NT2/D1 (cell line): ENCODE measurements around the gene UBE2Q2.

Experiments used
- DNase-seq: peaks from one replicate; pipeline ENCODE4 v3.0.0-alpha.2; 2011; ENCODE audit warnings: low read depth, low spot score
- H3K27me3 ChIP-seq: 2 replicates; pipeline ENCODE4 v1.6.0; 2011; ENCODE audit warnings: mild to moderate bottlenecking; ENCODE audit not compliant: insufficient read length, insufficient read depth
- H3K36me3 ChIP-seq: 2 replicates; pipeline ENCODE4 v1.6.1; 2011; ENCODE audit warnings: mild to moderate bottlenecking, low read length, mixed read lengths; ENCODE audit not compliant: insufficient read depth, insufficient read length
- H3K4me1 ChIP-seq: 2 replicates; pipeline ENCODE4 v1.5.1; 2011; ENCODE audit not compliant: insufficient read depth, insufficient read length
- H3K4me3 ChIP-seq: 2 replicates; pipeline ENCODE4 v1.5.1; 2011; ENCODE audit warnings: low read depth; ENCODE audit not compliant: insufficient read length
- H3K9ac ChIP-seq: 2 replicates; pipeline ENCODE4 v1.6.0; 2011; ENCODE audit warnings: low read depth; ENCODE audit not compliant: insufficient read length
- H3K9me3 ChIP-seq: 2 replicates; pipeline ENCODE4 v1.5.1; 2011; ENCODE audit warnings: mild to moderate bottlenecking, low read length; ENCODE audit not compliant: insufficient read depth
- SUZ12 ChIP-seq: IDR thresholded peaks from 2 replicates; pipeline ENCODE4 v1.6.1; 2011; ENCODE audit not compliant: insufficient read length, insufficient read depth; ENCODE audit errors: extremely low read depth
- YY1 ChIP-seq: IDR thresholded peaks from 2 replicates; pipeline ENCODE4 v1.6.1; 2011; ENCODE audit not compliant: insufficient read length, insufficient read depth
- ZNF274 ChIP-seq: IDR thresholded peaks from 2 replicates; pipeline ENCODE4 v1.6.1; 2011; ENCODE audit warnings: mild to moderate bottlenecking, low read depth, low read length

UBE2Q2 gene

DNA sequence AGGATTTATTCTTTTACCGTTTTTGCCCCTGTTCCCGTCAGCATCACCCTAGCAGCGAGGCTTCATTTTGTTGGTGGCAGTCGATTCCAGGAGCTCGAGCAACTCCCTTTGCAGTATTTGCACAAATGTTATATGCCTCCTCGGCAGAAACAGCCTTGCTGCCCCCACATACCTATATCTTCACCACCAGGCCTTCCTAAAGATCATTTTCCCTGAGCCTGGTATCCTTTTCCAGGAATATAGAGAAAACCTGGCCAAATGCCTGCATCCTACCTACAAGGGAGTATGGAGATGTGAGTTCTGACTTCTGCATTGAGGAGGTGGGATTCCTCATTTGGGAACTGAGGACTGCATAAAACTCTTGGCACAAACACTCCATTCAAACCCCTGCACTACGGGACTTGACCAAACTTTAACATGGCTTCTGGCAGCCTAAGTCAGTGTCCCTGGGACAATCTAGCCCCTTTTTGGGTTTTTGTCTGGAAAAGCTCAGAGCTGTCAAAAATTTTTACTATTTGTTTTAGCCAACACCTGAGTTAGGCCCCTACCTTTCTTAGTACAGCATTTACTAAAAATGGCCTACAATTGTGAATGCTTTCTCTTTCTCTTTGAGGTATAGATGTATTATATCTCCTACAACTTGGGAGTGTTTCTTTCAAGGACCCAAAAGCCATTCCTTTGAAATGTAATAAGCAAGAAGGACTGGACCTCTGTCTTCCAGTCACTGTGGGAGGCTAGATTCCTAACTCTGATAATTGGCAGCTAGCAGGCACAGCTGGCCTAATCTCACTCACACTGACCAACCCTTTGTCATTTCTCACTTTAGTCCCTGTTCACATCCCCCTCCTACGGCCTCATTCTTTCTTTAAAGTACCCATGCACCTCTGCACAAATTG is 12.1 kb upstream of the UBE2Q2 start:
- DNase-seq: no peak
- H3K4me3 ChIP-seq: no peak overlapping the region
- TF ChIP-seq YY1 (no peak), ZNF274 (no peak), SUZ12 (no peak)

DNA sequence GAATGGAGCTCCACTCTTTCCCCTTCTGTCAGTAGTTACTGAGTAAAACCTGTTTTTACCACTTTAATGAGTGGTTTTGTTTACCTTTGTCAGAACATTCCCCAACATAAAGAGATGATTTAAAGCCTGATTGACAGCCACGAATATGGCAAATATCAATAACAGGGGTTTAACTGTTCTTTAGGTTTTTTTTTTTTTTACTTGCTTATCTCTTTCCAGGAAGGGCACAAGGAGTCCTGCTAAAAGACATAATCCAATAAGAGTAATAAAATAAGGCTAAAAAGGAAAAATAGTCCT is 11.5 kb upstream of the UBE2Q2 start:
- no peak overlapping the region for H3K9ac ChIP-seq
- H3K4me3 ChIP-seq: no peak overlapping the region

More for the DNA sequence above, 12.1 kb upstream of the UBE2Q2 start:
- Histone ChIP-seq H3K9ac (no peak overlapping the region), H3K27me3 (no peaks in the 10 kb centered on the region), H3K9me3 (no peaks in the 10 kb centered on the region), H3K4me1 (peaks cover 5% of the 10 kb centered on the region), H3K36me3 (no peaks in the 10 kb centered on the region)

DNA sequence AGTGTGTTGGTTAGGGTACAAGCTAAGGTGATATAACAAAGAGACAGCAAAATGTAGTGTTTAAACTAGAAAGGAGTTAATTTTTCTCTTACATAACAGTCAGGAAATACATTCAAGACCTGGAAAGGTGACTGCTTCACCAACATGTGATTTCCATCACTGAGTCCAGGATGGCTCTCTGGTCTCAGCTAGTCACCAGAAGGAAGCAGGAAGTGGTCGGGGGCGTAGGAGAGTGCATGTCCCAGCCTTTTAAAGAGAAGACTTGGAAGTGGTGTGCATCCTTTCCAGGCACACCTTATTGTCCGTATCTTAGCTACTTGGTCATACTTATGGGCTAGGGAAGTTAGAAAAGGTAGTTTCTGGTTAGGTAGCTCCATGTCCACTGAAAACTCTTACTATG is 11.1 kb upstream of the UBE2Q2 start:
- no peaks in the 10 kb centered on the region for H3K27me3 ChIP-seq
- no peak for TF ChIP-seq SUZ12
- TF ChIP-seq YY1: no peak
- TF ChIP-seq ZNF274: no peak

More for the DNA sequence above, 11.5 kb upstream of the UBE2Q2 start:
- Histone ChIP-seq H3K9me3 (no peaks in the 10 kb centered on the region), H3K36me3 (no peaks in the 10 kb centered on the region), H3K4me1 (peaks cover 5% of the 10 kb centered on the region), H3K27me3 (no peaks in the 10 kb centered on the region)
- TF ChIP-seq ZNF274: no peak
- no peak for TF ChIP-seq YY1
- no peak for TF ChIP-seq SUZ12
- no peak for DNase-seq

DNA sequence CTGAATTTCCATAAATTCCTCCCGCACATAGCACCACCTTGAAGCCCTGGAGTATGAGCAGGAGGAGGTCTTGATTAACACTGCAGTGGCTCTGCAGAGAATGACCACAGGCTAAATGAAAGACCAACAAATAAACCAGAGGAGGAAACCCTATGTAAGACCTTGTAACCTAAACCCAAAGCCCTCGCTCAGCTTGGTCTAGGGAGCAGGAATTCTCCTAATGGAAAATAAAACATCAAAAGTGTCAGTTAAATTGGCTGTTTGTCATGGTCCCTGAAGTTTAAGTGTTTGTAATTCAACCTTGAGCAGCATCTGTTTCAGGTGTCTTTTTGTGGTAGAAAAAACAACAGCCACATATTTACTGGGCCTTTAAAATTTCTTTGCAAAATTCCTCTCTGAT is 9.2 kb upstream of the UBE2Q2 start:
- no peak overlapping the region for H3K4me3 ChIP-seq
- no peaks in the 10 kb centered on the region for H3K9me3 ChIP-seq
- peaks cover 5% of the 10 kb centered on the region for H3K4me1 ChIP-seq
- no peaks in the 10 kb centered on the region for H3K27me3 ChIP-seq
- TF ChIP-seq ZNF274 (no peak), YY1 (no peak), SUZ12 (no peak)
- no peaks in the 10 kb centered on the region for H3K36me3 ChIP-seq
- DNase-seq: no peak
- no peak overlapping the region for H3K9ac ChIP-seq

More for the DNA sequence above, 11.1 kb upstream of the UBE2Q2 start:
- Histone ChIP-seq H3K36me3 (no peaks in the 10 kb centered on the region), H3K9me3 (no peaks in the 10 kb centered on the region), H3K4me3 (no peak overlapping the region), H3K9ac (no peak overlapping the region), H3K4me1 (peaks cover 5% of the 10 kb centered on the region)
- DNase-seq: no peak

DNA sequence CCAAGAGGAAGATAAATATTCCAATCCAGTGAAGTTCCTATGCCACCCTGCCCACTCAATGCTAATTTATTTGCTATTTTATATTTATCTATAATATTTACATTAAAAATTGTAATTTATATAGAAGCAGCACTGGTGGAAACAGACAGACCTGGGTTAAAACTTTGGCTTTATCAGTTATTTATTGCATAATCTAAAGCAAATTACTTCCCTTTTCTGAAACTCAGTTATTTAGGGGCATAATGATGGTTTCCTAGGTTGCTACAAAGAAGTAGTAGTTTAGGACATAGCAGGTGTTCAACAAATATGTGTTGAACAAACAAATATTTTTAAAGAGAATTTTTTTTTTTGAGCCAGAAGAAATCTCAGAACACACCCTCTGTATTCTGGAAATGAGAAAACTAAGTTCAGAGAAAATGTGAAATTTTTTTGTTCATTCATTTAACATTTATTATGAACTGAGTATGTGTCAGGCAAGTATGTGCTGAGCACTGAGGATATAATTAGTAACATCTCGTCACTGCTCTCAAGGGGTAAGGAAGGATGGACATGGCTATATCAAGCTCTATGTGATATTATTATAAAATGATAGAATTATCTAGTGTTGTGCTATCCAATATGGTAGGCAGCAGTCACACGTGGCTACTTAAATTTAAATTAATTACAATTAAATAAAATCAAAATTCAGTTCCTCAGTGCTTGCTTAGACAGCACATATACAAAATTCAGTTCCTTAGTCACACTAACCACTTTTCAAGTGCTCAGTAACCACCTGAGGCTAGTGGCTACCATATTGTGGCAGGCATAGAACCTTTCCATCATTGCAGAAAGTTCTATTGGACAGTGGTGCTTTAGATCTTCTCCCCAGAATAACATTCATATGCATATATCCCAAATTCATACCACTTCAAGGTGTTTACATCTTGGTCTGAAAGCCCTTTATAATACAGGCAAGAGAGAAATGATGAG is 7.0 kb upstream of the UBE2Q2 start:
- Histone ChIP-seq H3K27me3 (peaks cover 1% of the 10 kb centered on the region), H3K4me3 (no peak overlapping the region), H3K4me1 (peaks cover 7% of the 10 kb centered on the region), H3K36me3 (no peaks in the 10 kb centered on the region), H3K9ac (no peak overlapping the region), H3K9me3 (no peaks in the 10 kb centered on the region)
- TF ChIP-seq ZNF274 (no peak), SUZ12 (no peak), YY1 (no peak)
- DNase-seq: no peak

DNA sequence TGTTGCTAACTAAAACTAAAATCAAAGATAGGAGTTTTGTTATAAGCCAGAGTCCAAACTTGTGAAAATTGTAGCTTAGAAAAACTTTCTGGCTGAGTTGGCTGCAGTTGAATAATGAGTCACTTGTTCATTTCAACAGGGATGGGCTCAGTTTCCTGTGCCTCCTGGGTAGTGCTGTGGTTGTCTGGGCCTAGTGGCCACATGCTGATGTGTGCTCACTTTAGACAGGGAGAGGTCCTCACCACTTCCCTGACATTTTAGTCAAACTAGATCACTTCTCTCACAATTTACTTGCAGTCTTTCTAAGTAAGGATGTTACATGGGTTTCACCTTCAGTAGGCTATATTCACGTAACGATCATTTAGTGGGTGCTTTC is 6.3 kb upstream of the UBE2Q2 start:
- no peak overlapping the region for H3K4me3 ChIP-seq
- no peak for DNase-seq
- H3K27me3 ChIP-seq: peaks cover 6% of the 10 kb centered on the region
- H3K9me3 ChIP-seq: no peaks in the 10 kb centered on the region
- peaks cover 6% of the 10 kb centered on the region for H3K4me1 ChIP-seq
- no peak overlapping the region for H3K9ac ChIP-seq
- TF ChIP-seq ZNF274: no peak
- no peak for TF ChIP-seq SUZ12
- TF ChIP-seq YY1: no peak
- no peaks in the 10 kb centered on the region for H3K36me3 ChIP-seq

DNA sequence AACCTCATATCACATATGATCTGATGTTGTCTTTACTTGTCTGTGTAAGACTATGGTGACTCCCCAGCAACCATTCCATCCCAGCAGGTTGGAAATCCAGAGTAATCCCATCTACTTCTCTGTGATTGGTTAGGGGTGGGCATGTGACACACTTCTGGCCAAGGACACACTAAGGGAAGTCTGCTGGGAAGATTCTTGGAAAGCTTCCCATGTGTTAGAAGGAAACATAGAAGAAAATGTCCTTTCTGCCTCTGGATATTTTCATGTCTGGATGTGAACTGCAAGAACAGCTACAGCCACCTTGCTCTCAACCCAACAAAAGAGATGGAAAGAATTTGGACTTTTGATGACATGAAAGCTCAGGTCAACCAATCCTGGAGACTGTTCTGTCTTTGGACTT is 2.6 kb upstream of the UBE2Q2 start:
- TF ChIP-seq SUZ12 (no peak), ZNF274 (no peak), YY1 (no peak)
- Histone ChIP-seq H3K36me3 (peaks cover 11% of the 10 kb centered on the region), H3K27me3 (peaks cover 19% of the 10 kb centered on the region), H3K9ac (no peak overlapping the region), H3K9me3 (no peaks in the 10 kb centered on the region), H3K4me3 (no peak overlapping the region), H3K4me1 (peaks cover 2% of the 10 kb centered on the region)
- no peak for DNase-seq
